MM.1S (cell line): ENCODE data around the gene TBC1D8B.

Experiments used
- DNase-seq: peaks from one replicate; pipeline ENCODE4 v3.0.0-alpha.2; 2015
- H2AFZ ChIP-seq: fragments of 300-600 bp; sonication (generic); 2 replicates; pipeline ENCODE4 v1.6.0; 2016; ENCODE audit warnings: antibody characterized with exemption, low read length
- H3F3A ChIP-seq: fragments of 300-600 bp; sonication (generic); 2 replicates; pipeline ENCODE4 v1.6.1; 2016; ENCODE audit warnings: mild to moderate bottlenecking, antibody characterized with exemption, low read length, moderate library complexity, mixed read lengths; ENCODE audit not compliant: insufficient read depth
- H3K27ac ChIP-seq: fragments of 300-600 bp; sonication (generic); 2 replicates; pipeline ENCODE4 v1.5.1; 2016; ENCODE audit warnings: mild to moderate bottlenecking, low read length
- H3K27me3 ChIP-seq: fragments of 300-600 bp; sonication (generic); replicated peaks from 2 replicates; pipeline ENCODE4 v1.6.0; 2016; ENCODE audit warnings: low read length; ENCODE audit not compliant: insufficient read depth
- H3K36me3 ChIP-seq: fragments of 300-600 bp; sonication (generic); replicated peaks from 2 replicates; pipeline ENCODE4 v1.6.1; 2016; ENCODE audit warnings: mild to moderate bottlenecking, low read length, mixed read lengths; ENCODE audit not compliant: insufficient read depth
- H3K4me1 ChIP-seq: fragments of 300-600 bp; sonication (generic); 2 replicates; pipeline ENCODE4 v1.6.1; 2016; ENCODE audit warnings: low read length, mixed read lengths
- H3K4me2 ChIP-seq: fragments of 300-600 bp; sonication (generic); 2 replicates; pipeline ENCODE4 v1.6.0; 2016; ENCODE audit warnings: low read depth, low read length
- H3K4me3 ChIP-seq: fragments of 300-600 bp; sonication (generic); 2 replicates; pipeline ENCODE4 v1.5.1; 2016; ENCODE audit warnings: low read length, mixed read lengths
- H3K79me2 ChIP-seq: fragments of 300-600 bp; sonication (generic); 2 replicates; pipeline ENCODE4 v1.6.1; 2016; ENCODE audit warnings: mixed run types, low read length, mixed read lengths
- H3K9ac ChIP-seq: fragments of 300-600 bp; sonication (generic); 2 replicates; pipeline ENCODE4 v1.6.1; 2016; ENCODE audit warnings: low read length, mixed read lengths
- H3K9me2 ChIP-seq: fragments of 300-600 bp; sonication (generic); replicated peaks from 2 replicates; pipeline ENCODE4 v1.6.1; 2016; ENCODE audit warnings: mild to moderate bottlenecking, low read length, mixed read lengths; ENCODE audit not compliant: insufficient read depth
- H3K9me3 ChIP-seq: fragments of 300-600 bp; sonication (generic); replicated peaks from 2 replicates; pipeline ENCODE4 v1.6.1; 2016; ENCODE audit warnings: mild to moderate bottlenecking, low read length, mixed read lengths; ENCODE audit not compliant: insufficient read depth
- H4K20me1 ChIP-seq: fragments of 300-600 bp; sonication (generic); 2 replicates; pipeline ENCODE4 v1.6.1; 2016; ENCODE audit warnings: mild to moderate bottlenecking, low read length, moderate library complexity, mixed read lengths; ENCODE audit not compliant: insufficient read depth
- EZH2 ChIP-seq: fragments of 300-600 bp; sonication (generic); optimal IDR thresholded peaks from 2 replicates; pipeline ENCODE3; 2017; ENCODE audit warnings: low read depth, mild to moderate bottlenecking, antibody characterized with exemption, low read length, mixed read lengths
- EZH2phosphoT487 ChIP-seq: fragments of 300-600 bp; sonication (generic); IDR thresholded peaks from 2 replicates; pipeline ENCODE4 v1.6.1; 2018; ENCODE audit warnings: antibody characterized with exemption, low read length
- TF ChIP-seq, protein P1 (sequence below): fragments of 300-600 bp; sonication (generic); IDR thresholded peaks from 2 replicates; pipeline ENCODE4 v1.5.1; 2016; ENCODE audit warnings: antibody characterized with exemption, low read length, mixed read lengths

Gene TBC1D8B

GRCh38 chrX:106903291-106903824, 100.9 kb downstream of the TBC1D8B start, which contains the start of gene RIPPLY1:
Gene RIPPLY1 (minus strand): TSS chrX:106903341. CDS start chrX:106903287, 54 bp downstream.
- H3K4me2 ChIP-seq, result no peak within 1 kb of the TSS
- no peaks in the 10 kb centered on the region for H3K27me3 ChIP-seq

GRCh38 chrX:106903856-106904528, 101.5 kb downstream of the TBC1D8B start:
- Histone ChIP-seq H3K79me2 (no peaks in the 10 kb centered on the region), H3K27ac (no peak overlapping the region), H3K4me1 (no peaks in the 10 kb centered on the region), H3K9me2 (no peaks in the 10 kb centered on the region), H3K4me2 (no peak overlapping the region), H3K36me3 (no peaks in the 10 kb centered on the region), H3K27me3 (no peaks in the 10 kb centered on the region), H3F3A (no peaks in the 10 kb centered on the region), H3K9ac (no peak overlapping the region), H3K4me3 (no peak overlapping the region), H3K9me3 (no peaks in the 10 kb centered on the region), H4K20me1 (no peaks in the 10 kb centered on the region), H2AFZ (no peak overlapping the region)
- DNase-seq, result no peak
- TF ChIP-seq EZH2phosphoT487 (no peak), EZH2 (no peak)
- TF ChIP-seq, protein P1, sequence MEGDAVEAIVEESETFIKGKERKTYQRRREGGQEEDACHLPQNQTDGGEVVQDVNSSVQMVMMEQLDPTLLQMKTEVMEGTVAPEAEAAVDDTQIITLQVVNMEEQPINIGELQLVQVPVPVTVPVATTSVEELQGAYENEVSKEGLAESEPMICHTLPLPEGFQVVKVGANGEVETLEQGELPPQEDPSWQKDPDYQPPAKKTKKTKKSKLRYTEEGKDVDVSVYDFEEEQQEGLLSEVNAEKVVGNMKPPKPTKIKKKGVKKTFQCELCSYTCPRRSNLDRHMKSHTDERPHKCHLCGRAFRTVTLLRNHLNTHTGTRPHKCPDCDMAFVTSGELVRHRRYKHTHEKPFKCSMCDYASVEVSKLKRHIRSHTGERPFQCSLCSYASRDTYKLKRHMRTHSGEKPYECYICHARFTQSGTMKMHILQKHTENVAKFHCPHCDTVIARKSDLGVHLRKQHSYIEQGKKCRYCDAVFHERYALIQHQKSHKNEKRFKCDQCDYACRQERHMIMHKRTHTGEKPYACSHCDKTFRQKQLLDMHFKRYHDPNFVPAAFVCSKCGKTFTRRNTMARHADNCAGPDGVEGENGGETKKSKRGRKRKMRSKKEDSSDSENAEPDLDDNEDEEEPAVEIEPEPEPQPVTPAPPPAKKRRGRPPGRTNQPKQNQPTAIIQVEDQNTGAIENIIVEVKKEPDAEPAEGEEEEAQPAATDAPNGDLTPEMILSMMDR, result no peak

More at GRCh38 chrX:106903291-106903824, 100.9 kb downstream of the TBC1D8B start, which contains the start of gene RIPPLY1:
- no peak for DNase-seq
- no peak for TF ChIP-seq EZH2
- no peaks in the 10 kb centered on the region for H3K36me3 ChIP-seq
- no peak within 1 kb of the TSS for H3K27ac ChIP-seq
- no peaks in the 10 kb centered on the region for H3K79me2 ChIP-seq
- H3K9me2 ChIP-seq, result no peaks in the 10 kb centered on the region
- no peak within 1 kb of the TSS for H3K9ac ChIP-seq
- no peak within 1 kb of the TSS for H2AFZ ChIP-seq
- H3K4me1 ChIP-seq, result no peaks in the 10 kb centered on the region
- H3K9me3 ChIP-seq, result no peaks in the 10 kb centered on the region
- no peak within 1 kb of the TSS for H3K4me3 ChIP-seq
- H4K20me1 ChIP-seq, result no peaks in the 10 kb centered on the region
- no peaks in the 10 kb centered on the region for H3F3A ChIP-seq

DNA sequence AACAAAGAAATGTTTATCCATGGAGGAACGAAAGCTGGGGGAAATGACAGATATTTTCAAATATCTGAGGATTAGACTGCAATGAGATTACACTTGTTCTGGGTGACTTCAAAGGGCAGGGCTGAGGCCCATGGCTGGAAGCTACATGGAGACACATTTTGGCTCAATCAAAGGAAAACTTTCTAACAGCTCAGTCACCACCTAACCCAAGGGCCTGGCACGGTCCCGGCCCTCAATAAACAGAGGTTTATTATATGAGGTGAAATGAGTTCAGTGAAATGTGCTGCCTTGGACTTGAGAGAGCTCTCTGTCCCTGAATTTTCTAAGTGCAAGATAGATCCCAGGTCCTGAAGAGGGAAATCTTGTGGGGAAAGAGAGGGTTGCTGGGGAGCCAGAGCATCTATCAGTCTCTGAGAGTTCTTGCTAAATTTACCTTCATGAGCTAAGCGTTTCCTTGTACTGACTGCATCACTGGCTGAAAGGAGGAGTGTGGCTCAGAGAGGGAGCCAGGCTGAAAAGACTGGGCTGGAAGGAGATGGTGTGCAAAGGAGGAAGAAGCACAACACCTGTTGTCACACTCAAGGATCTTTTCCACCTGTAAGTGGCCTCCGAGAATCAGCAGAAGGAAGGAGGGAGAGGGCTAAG, 102.7 kb downstream of the TBC1D8B start:
- Histone ChIP-seq H3K9me3 (no peaks in the 10 kb centered on the region), H3K4me2 (no peak overlapping the region), H3K27ac (no peak overlapping the region), H3K27me3 (no peaks in the 10 kb centered on the region), H2AFZ (no peak overlapping the region), H3K4me1 (no peaks in the 10 kb centered on the region), H3K9ac (no peak overlapping the region), H4K20me1 (no peaks in the 10 kb centered on the region), H3K36me3 (no peaks in the 10 kb centered on the region), H3K79me2 (no peaks in the 10 kb centered on the region), H3K4me3 (no peak overlapping the region), H3K9me2 (no peaks in the 10 kb centered on the region), H3F3A (no peaks in the 10 kb centered on the region)
- no peak for DNase-seq
- TF ChIP-seq EZH2 (no peak), EZH2phosphoT487 (no peak)
- TF ChIP-seq, protein P1, result no peak

GRCh38 chrX:106906361-106906760, 103.9 kb downstream of the TBC1D8B start:
- DNase-seq, result no peak
- no peak overlapping the region for H3K4me3 ChIP-seq

More at GRCh38 chrX:106906361-106906760, 103.9 kb downstream of the TBC1D8B start:
- Histone ChIP-seq H3K27ac (no peak overlapping the region), H2AFZ (no peak overlapping the region), H3K79me2 (no peaks in the 10 kb centered on the region), H3K4me2 (no peak overlapping the region), H3K9me2 (no peaks in the 10 kb centered on the region), H3K4me1 (no peaks in the 10 kb centered on the region), H4K20me1 (no peaks in the 10 kb centered on the region), H3K27me3 (no peaks in the 10 kb centered on the region), H3K9ac (no peak overlapping the region), H3K9me3 (no peaks in the 10 kb centered on the region), H3F3A (no peaks in the 10 kb centered on the region), H3K36me3 (no peaks in the 10 kb centered on the region)
- TF ChIP-seq, protein P1, result no peak
- TF ChIP-seq EZH2phosphoT487 (no peak), EZH2 (no peak)
